Measurements from ENCODE around the gene BOLA1.

BOLA1 gene

GRCh38 chr1:149945206-149945605 is 45.8 kb downstream of the BOLA1 start:
- TF ChIP-seq POLR2AphosphoS5 (IDR thresholded peaks at IDR 0.05; ENCODE audit: borderline replicate concordance, low read depth, low read length) (no peak), EZH2 (IDR thresholded peaks at IDR 0.05) (no peak), FOXP2 (optimal IDR thresholded peaks at IDR 0.05; ENCODE audit: control extremely low read depth, extremely low read length, insufficient read depth) (no peak)
- H3K27ac ChIP-seq: no peak overlapping the region
- H3K36me3 ChIP-seq (ENCODE audit: insufficient read depth, low read length): peaks cover 29% of the 10 kb centered on the region
- H3K4me3 ChIP-seq: no peak overlapping the region
- no peaks in the 10 kb centered on the region for H3K9me3 ChIP-seq (ENCODE audit: low read depth, low read length)
- DNase-seq (ENCODE audit: low read depth, low spot score): no peak
- H3K9ac ChIP-seq (ENCODE audit: insufficient read length): no peak overlapping the region

- Histone ChIP-seq H3K9ac (ENCODE audit: insufficient read length) (no peak overlapping the region), H3K27ac (peak overlapping the region; percentile 88), H3K9me3 (ENCODE audit: low read depth, low read length) (no peaks in the 10 kb centered on the region), H3K4me3 (no peak overlapping the region), H3K36me3 (ENCODE audit: insufficient read depth, low read length) (peaks cover 18% of the 10 kb centered on the region)
- TF ChIP-seq FOXP2 (optimal IDR thresholded peaks at IDR 0.05; ENCODE audit: control extremely low read depth, extremely low read length, insufficient read depth) (no peak), EZH2 (IDR thresholded peaks at IDR 0.05) (no peak), POLR2AphosphoS5 (IDR thresholded peaks at IDR 0.05; ENCODE audit: borderline replicate concordance, low read depth, low read length) (no peak)
- no peak for DNase-seq (ENCODE audit: low read depth, low spot score)
Measured at GRCh38 chr1:149949911-149950310, 50.5 kb downstream of the BOLA1 start.

Measured in SK-N-MC (cell line).